Gastroesophageal sphincter (tissue), 3 donors: ENCODE results near the gene LTO1.

Experiments
- EP300 ChIP-seq: sonication (generic); formaldehyde crosslinking; IDR thresholded peaks from one replicate; pipeline ENCODE4 v1.6.1; 2017; ENCODE audit warnings: antibody characterized with exemption, mild to moderate bottlenecking
- POLR2A ChIP-seq, 2 donors: fragments of 450-650 bp; IDR thresholded peaks; one replicate each; pipeline ENCODE4 v1.6.1; 2017; ENCODE audit warnings: antibody characterized with exemption in 2 of 2, mild to moderate bottlenecking in 2 of 2, moderate library complexity in 1 of 2
- POLR2AphosphoS5 ChIP-seq: sonication (generic); formaldehyde crosslinking; IDR thresholded peaks from one replicate; pipeline ENCODE4 v1.6.1; 2017; ENCODE audit warnings: antibody characterized with exemption
- TF ChIP-seq, protein P1 (sequence below), 4 experiments: fragments of 200-600 bp in 2 of 4; fragments of 450-650 bp in 2 of 4; sonication (generic) in 1 of 4; IDR thresholded peaks; one replicate each; pipeline ENCODE4 v1.5.1; 2017 to 2019; ENCODE audit warnings: antibody characterized with exemption in 4 of 4, mild to moderate bottlenecking in 2 of 4, moderate library complexity in 2 of 4

DNA sequence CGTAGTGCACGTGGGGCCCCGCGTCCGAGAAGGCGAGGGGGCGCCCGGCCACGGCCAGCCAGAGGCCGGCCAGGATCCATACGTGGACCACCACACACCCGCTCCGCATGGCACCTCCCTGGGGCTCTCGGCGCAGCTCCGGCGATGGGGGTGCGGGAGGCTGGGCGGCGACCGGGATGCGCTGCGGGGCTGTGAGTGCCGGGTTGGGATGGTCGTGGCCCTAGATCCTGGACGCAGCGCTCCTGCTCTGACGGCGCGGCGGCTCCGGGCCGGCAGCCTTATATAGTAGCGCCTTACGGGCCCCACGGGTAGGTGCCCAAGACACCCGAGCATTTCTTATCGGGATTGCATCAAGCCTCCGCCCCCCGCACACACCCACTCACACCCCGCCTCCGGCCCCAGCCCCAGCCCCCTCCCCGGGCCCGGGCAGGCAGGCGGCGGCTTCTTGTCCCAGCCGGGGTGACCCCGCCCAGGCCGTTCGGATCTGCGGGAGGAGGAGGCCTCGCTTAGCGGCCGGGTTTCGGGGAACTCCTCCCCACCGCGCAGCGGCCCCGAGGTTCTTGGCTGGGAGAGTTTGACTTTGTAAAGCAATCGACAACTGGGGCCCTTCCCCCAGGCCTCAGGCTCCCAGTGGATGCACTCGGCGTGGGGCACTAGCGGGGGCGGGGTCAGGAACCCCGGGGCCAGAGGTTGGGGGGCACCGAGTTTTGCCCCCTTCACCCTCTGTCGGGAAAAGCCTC, 28.8 kb upstream of the LTO1 start, which contains the start of gene FGF19:
- TF ChIP-seq, protein P1, sequence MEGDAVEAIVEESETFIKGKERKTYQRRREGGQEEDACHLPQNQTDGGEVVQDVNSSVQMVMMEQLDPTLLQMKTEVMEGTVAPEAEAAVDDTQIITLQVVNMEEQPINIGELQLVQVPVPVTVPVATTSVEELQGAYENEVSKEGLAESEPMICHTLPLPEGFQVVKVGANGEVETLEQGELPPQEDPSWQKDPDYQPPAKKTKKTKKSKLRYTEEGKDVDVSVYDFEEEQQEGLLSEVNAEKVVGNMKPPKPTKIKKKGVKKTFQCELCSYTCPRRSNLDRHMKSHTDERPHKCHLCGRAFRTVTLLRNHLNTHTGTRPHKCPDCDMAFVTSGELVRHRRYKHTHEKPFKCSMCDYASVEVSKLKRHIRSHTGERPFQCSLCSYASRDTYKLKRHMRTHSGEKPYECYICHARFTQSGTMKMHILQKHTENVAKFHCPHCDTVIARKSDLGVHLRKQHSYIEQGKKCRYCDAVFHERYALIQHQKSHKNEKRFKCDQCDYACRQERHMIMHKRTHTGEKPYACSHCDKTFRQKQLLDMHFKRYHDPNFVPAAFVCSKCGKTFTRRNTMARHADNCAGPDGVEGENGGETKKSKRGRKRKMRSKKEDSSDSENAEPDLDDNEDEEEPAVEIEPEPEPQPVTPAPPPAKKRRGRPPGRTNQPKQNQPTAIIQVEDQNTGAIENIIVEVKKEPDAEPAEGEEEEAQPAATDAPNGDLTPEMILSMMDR (IDR thresholded peaks at IDR 0.05), result no peak
- TF ChIP-seq EP300, result no peak
- TF ChIP-seq POLR2A (IDR thresholded peaks at IDR 0.05), result no peak
- no peak for TF ChIP-seq POLR2AphosphoS5
